Measurements from ENCODE around the gene ARHGAP42. TPM values are rescaled to one million over a fixed set of nuclear protein-coding genes. Genes with fewer than 3 reads are reported as not detected.

The ARHGAP42 gene
- polyA plus RNA-seq, 3 donors = 0.13 TPM; not detected in 2

GRCh38 chr11:100827934-100828661 is 141.0 kb downstream of the ARHGAP42 start:
- Histone ChIP-seq H3K27me3 (ENCODE audit: control insufficient read depth in 2 of 2, insufficient read depth in 2 of 2, low read length in 2 of 2) (no peaks in the 10 kb centered on the region), H3K9me3 (replicated peaks in 1 of 2; ENCODE audit: control insufficient read depth in 1 of 2, insufficient read depth in 1 of 2, low read length in 2 of 2) (no peaks in the 10 kb centered on the region), H2AFZ (ENCODE audit: insufficient read depth, low read depth, low read length, poor library complexity, severe bottlenecking) (no peak overlapping the region), H3K27ac (ENCODE audit: low read depth in 1 of 2, low read length in 2 of 2) (no peak overlapping the region), H4K20me1 (ENCODE audit: insufficient read depth, low read length) (no peaks in the 10 kb centered on the region), H3K36me3 (replicated peaks in 1 of 2; ENCODE audit: control insufficient read depth in 1 of 2, insufficient read depth in 2 of 2, low read length in 2 of 2) (no peaks in the 10 kb centered on the region), H3K4me2 (replicated peaks; ENCODE audit: extremely low read depth, low read length, poor library complexity, severe bottlenecking) (no peak overlapping the region), H3K4me1 (ENCODE audit: control insufficient read depth in 1 of 2, insufficient read depth in 2 of 2, low read length in 2 of 2) (no peaks in the 10 kb centered on the region), H3K4me3 (replicated peaks in 1 of 3; ENCODE audit: low read depth in 2 of 3, low read length in 3 of 3) (no peak overlapping the region), H3K9ac (ENCODE audit: insufficient read depth, low read length, poor library complexity, severe bottlenecking) (no peak overlapping the region), H3K79me2 (ENCODE audit: insufficient read depth, low read length) (no peaks in the 10 kb centered on the region)
- no peak overlapping the region for H3K4me3 Mint-ChIP-seq
- H3K9me3 Mint-ChIP-seq = peaks cover 0 to 1% (median 0%) of the 10 kb centered on the region in 7 donors
- TF ChIP-seq CTCF (IDR thresholded peaks at IDR 0.05) = no peak
- WGBS (ENCODE audit: insufficient coverage) = no CpG with 5 or more reads among the region's 1 CpG
- no peak overlapping the region for H3K27ac Mint-ChIP-seq
- no peak for DNase-seq
- intact Hi-C loops (cut with micrococcal nuclease) = no loop called here
- peaks cover 2 to 3% (median 2%) of the 10 kb centered on the region in 3 donors for H3K27me3 Mint-ChIP-seq (ENCODE audit: low read depth in 3 of 3)
- H3K36me3 Mint-ChIP-seq = no peaks in the 10 kb centered on the region
- H3K4me1 Mint-ChIP-seq = no peaks in the 10 kb centered on the region

GRCh38 chr11:100830274-100830673 is 143.2 kb downstream of the ARHGAP42 start:
- H2AFZ ChIP-seq (ENCODE audit: insufficient read depth, low read depth, low read length, poor library complexity, severe bottlenecking) = no peak overlapping the region
- H3K79me2 ChIP-seq (ENCODE audit: insufficient read depth, low read length) = no peaks in the 10 kb centered on the region
- no peak overlapping the region for H3K27ac ChIP-seq (ENCODE audit: low read depth in 1 of 2, low read length in 2 of 2)
- no peaks in the 10 kb centered on the region for H3K36me3 Mint-ChIP-seq
- 100% methylated on average over 3 of the region's 7 CpGs for WGBS (ENCODE audit: insufficient coverage)
- H3K4me2 ChIP-seq (replicated peaks; ENCODE audit: extremely low read depth, low read length, poor library complexity, severe bottlenecking) = no peak overlapping the region
- H3K4me3 Mint-ChIP-seq = no peak overlapping the region
- no peak overlapping the region for H3K9ac ChIP-seq (ENCODE audit: insufficient read depth, low read length, poor library complexity, severe bottlenecking)
- no peaks in the 10 kb centered on the region for H3K4me1 Mint-ChIP-seq
- intact Hi-C loops (cut with micrococcal nuclease) = no loop called here
- H3K27me3 Mint-ChIP-seq (ENCODE audit: low read depth in 3 of 3) = peaks cover 2 to 3% (median 2%) of the 10 kb centered on the region in 3 donors
- H3K36me3 ChIP-seq (replicated peaks in 1 of 2; ENCODE audit: control insufficient read depth in 1 of 2, insufficient read depth in 2 of 2, low read length in 2 of 2) = no peaks in the 10 kb centered on the region
- no peak for DNase-seq
- no peaks in the 10 kb centered on the region for H3K27me3 ChIP-seq (ENCODE audit: control insufficient read depth in 2 of 2, insufficient read depth in 2 of 2, low read length in 2 of 2)
- no peaks in the 10 kb centered on the region for H4K20me1 ChIP-seq (ENCODE audit: insufficient read depth, low read length)
- H3K9me3 Mint-ChIP-seq = peaks cover 0 to 1% (median 0%) of the 10 kb centered on the region in 7 donors
- TF ChIP-seq CTCF (IDR thresholded peaks at IDR 0.05) = no peak
- H3K27ac Mint-ChIP-seq = no peak overlapping the region
- no peak overlapping the region for H3K4me3 ChIP-seq (replicated peaks in 1 of 3; ENCODE audit: low read depth in 2 of 3, low read length in 3 of 3)
- no peaks in the 10 kb centered on the region for H3K9me3 ChIP-seq (replicated peaks in 1 of 2; ENCODE audit: control insufficient read depth in 1 of 2, insufficient read depth in 1 of 2, low read length in 2 of 2)
- no peaks in the 10 kb centered on the region for H3K4me1 ChIP-seq (ENCODE audit: control insufficient read depth in 1 of 2, insufficient read depth in 2 of 2, low read length in 2 of 2)

Data from CD14-positive monocyte (primary cell).